ENCODE measurements around the gene RIN3. TPM values are rescaled to one million over a fixed set of nuclear protein-coding genes. Genes with fewer than 3 reads are reported as not detected.

The RIN3 gene
- total RNA-seq, 1 donor from 2014 or later: 70.6 TPM

GRCh38 chr14:92656306-92657081 lies 142.9 kb downstream of the RIN3 start:
- DNase-seq: no peak

GRCh38 chr14:92657457-92658142 lies 144.0 kb downstream of the RIN3 start:
- Histone ChIP-seq H3K4me3 (no peak overlapping the region), H3K27ac (peak overlapping the region; percentile 80), H3K36me3 (peaks cover 50% of the 10 kb centered on the region), H3K27me3 (ENCODE audit: low read depth) (no peaks in the 10 kb centered on the region), H3K4me1 (peaks cover 62% of the 10 kb centered on the region), H3K9me3 (no peaks in the 10 kb centered on the region)
- intact Hi-C loops (cut with DNase I): no loop called here
- ATAC-seq (peak; percentile 66 to 78), DNase-seq (peak; percentile 88)
- TF ChIP-seq CTCF (IDR thresholded peaks at IDR 0.05): no peak

More at GRCh38 chr14:92656306-92657081, 142.9 kb downstream of the RIN3 start:
- H3K27me3 ChIP-seq (ENCODE audit: low read depth): no peaks in the 10 kb centered on the region
- H3K4me3 ChIP-seq: peak overlapping the region; percentile 58
- TF ChIP-seq CTCF (IDR thresholded peaks at IDR 0.05): no peak
- peak in 1 of 2 donors; percentile 6 for ATAC-seq
- no peaks in the 10 kb centered on the region for H3K9me3 ChIP-seq
- peaks cover 55% of the 10 kb centered on the region for H3K4me1 ChIP-seq
- H3K27ac ChIP-seq: peak overlapping the region; percentile 80
- H3K36me3 ChIP-seq: peaks cover 47% of the 10 kb centered on the region
- intact Hi-C loops (cut with DNase I): no loop called here

GRCh38 chr14:92658160-92658559 lies 144.6 kb downstream of the RIN3 start:
- Histone ChIP-seq H3K9me3 (no peaks in the 10 kb centered on the region), H3K4me1 (peaks cover 62% of the 10 kb centered on the region), H3K27me3 (ENCODE audit: low read depth) (no peaks in the 10 kb centered on the region), H3K4me3 (no peak overlapping the region), H3K27ac (peak overlapping the region; percentile 80), H3K36me3 (peaks cover 50% of the 10 kb centered on the region)
- no peak for TF ChIP-seq CTCF (IDR thresholded peaks at IDR 0.05)
- ATAC-seq (no peak), DNase-seq (no peak)
- intact Hi-C loops (cut with DNase I): no loop called here

GRCh38 chr14:92658684-92659083 lies 145.1 kb downstream of the RIN3 start:
- Histone ChIP-seq H3K36me3 (peaks cover 50% of the 10 kb centered on the region), H3K9me3 (no peaks in the 10 kb centered on the region), H3K4me1 (peaks cover 62% of the 10 kb centered on the region), H3K27ac (peak overlapping the region; percentile 80), H3K4me3 (no peak overlapping the region), H3K27me3 (ENCODE audit: low read depth) (no peaks in the 10 kb centered on the region)
- no peak for ATAC-seq
- TF ChIP-seq CTCF (IDR thresholded peaks at IDR 0.05): no peak
- DNase-seq: no peak
- intact Hi-C loops (cut with DNase I): no loop called here

- no peaks in the 10 kb centered on the region for H3K27me3 ChIP-seq (ENCODE audit: low read depth)
- H3K9me3 ChIP-seq: no peaks in the 10 kb centered on the region
- H3K27ac ChIP-seq: peak overlapping the region; percentile 80
- TF ChIP-seq CTCF (IDR thresholded peaks at IDR 0.05): no peak
- H3K4me1 ChIP-seq: peaks cover 62% of the 10 kb centered on the region
- intact Hi-C loops (cut with DNase I): no loop called here
- ATAC-seq (peak; percentile 69 to 75), DNase-seq (peak; percentile 74)
- H3K36me3 ChIP-seq: peaks cover 54% of the 10 kb centered on the region
- H3K4me3 ChIP-seq: no peak overlapping the region
These were observed 146.4 kb downstream of the RIN3 start for GRCh38 chr14:92659765-92660561.

All from lower lobe of right lung (tissue), 2 donors.